ENCODE results near the gene MTCL1.

Gene MTCL1

DNA sequence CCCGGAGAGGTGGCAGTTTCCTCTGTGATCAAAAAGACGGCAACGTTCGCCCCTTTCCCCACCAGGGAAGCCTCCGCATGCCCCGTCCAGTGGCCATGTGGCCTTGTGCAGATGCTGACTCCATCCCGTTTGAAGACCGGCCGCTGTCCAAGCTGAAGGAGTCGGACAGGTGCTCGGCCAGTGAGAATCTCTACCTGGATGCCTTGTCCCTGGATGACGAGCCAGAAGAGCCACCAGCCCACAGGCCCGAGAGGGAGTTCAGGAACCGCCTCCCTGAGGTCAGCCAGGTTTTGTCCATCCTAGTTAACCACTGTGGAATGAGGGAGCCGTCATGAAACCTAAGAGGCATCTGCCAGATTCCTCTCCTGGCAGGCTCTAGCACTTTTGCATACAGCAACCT lies 113.6 kb downstream of the MTCL1 start:
- TF ChIP-seq ZFX (IDR thresholded peaks at IDR 0.05), result no peak
- TF ChIP-seq, protein P1, sequence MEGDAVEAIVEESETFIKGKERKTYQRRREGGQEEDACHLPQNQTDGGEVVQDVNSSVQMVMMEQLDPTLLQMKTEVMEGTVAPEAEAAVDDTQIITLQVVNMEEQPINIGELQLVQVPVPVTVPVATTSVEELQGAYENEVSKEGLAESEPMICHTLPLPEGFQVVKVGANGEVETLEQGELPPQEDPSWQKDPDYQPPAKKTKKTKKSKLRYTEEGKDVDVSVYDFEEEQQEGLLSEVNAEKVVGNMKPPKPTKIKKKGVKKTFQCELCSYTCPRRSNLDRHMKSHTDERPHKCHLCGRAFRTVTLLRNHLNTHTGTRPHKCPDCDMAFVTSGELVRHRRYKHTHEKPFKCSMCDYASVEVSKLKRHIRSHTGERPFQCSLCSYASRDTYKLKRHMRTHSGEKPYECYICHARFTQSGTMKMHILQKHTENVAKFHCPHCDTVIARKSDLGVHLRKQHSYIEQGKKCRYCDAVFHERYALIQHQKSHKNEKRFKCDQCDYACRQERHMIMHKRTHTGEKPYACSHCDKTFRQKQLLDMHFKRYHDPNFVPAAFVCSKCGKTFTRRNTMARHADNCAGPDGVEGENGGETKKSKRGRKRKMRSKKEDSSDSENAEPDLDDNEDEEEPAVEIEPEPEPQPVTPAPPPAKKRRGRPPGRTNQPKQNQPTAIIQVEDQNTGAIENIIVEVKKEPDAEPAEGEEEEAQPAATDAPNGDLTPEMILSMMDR (conservative IDR thresholded peaks at IDR 0.05), result no peak

DNA sequence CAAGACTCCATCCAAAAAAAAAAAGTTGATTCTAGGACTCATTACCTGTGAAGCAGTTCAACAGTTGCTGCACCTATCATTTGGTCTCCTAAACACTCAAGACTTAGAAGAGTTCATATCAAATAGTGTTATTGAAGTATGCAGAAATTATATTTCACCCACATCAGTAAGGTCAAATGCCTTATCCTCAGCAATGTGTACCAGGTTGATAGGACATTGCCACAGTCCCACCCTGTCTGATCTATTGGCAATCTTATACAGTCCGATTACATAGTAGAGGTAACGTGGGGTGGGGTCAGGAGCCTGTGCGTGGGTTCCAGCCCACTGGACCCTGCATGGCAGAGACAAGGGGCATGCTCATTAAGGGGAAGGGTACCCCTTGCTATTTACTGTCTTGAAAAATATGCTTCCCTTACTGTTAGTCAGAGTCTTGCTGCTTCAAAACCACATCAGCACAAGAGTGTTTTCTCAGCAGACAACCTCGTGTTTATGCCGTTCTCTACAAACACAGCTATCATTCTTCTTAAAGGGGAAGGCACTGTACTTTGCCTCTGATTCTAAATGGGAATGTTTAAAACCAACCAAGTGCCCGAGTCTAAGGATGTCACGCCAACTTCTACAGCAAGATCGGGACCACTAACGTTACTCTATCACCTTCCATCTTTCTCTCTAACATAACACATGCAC lies 115.2 kb downstream of the MTCL1 start:
- TF ChIP-seq, protein P1 (conservative IDR thresholded peaks at IDR 0.05), result no peak
- no peak for TF ChIP-seq ZFX (IDR thresholded peaks at IDR 0.05)
- no peak overlapping the region for H3K27ac ChIP-seq

More for the DNA sequence above, 113.6 kb downstream of the MTCL1 start:
- no peak overlapping the region for H3K27ac ChIP-seq

DNA sequence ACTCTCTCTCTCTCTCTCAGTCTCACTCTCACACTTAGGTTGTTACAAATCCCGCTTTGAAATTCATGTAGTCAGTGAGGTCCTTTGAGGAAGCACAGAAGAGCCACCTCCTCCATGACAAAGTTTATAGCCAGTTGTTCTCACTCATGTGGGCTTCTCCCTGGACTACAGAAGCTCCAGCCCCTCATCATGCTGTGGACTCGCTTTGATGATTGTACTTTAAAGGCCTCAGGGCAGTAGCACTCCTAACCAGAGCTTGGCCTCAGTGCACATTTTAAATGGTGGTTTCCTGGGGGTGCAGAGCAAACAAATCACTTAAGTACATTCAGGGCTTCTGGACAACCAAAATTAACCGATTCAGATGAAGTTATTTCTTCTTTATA lies 115.7 kb downstream of the MTCL1 start:
- no peak overlapping the region for H3K27ac ChIP-seq
- TF ChIP-seq, protein P1 (conservative IDR thresholded peaks at IDR 0.05), result no peak
- TF ChIP-seq ZFX (IDR thresholded peaks at IDR 0.05), result no peak

DNA sequence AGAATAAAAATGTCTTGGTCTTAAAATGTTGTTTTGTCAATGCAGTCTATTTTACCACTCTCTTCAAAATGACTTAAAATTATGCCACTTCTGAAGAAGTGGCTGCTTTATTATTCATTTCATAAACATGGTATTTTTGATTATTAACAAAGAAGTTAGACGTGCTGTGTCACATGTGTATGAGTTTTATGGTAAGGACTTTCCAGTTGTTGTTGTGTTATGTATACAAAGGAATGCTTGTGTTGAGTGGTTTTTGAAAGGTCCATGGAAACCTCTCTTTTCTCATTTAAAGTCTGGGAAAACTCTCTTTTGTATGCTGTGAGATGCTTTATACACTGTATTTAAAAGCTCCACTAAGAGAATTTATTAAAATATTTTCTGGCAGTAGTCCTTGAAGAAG lies 116.2 kb downstream of the MTCL1 start:
- no peak overlapping the region for H3K27ac ChIP-seq
- no peak for TF ChIP-seq ZFX (IDR thresholded peaks at IDR 0.05)
- TF ChIP-seq, protein P1 (conservative IDR thresholded peaks at IDR 0.05), result no peak

DNA sequence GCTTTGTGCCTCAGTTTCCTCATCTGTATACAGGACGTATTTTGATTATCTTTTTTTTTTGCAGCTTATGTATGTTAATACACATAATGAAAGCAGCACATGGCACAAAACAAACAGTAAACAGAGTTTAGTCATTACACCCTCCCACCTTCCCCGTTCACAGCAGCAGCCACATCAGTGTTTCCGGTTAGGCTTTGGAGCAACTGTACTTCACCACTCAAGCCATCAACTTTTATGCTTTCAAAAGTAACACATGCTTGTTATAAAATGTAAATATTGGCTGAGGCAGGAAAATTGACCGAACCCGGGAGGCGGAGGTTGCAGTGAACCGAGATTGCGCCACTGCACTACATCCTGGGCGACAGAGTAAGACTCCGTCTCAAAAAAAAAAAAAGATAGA lies 117.3 kb downstream of the MTCL1 start:
- H3K27ac ChIP-seq, result no peak overlapping the region
- TF ChIP-seq ZFX (IDR thresholded peaks at IDR 0.05), result no peak
- TF ChIP-seq, protein P1 (conservative IDR thresholded peaks at IDR 0.05), result no peak

DNA sequence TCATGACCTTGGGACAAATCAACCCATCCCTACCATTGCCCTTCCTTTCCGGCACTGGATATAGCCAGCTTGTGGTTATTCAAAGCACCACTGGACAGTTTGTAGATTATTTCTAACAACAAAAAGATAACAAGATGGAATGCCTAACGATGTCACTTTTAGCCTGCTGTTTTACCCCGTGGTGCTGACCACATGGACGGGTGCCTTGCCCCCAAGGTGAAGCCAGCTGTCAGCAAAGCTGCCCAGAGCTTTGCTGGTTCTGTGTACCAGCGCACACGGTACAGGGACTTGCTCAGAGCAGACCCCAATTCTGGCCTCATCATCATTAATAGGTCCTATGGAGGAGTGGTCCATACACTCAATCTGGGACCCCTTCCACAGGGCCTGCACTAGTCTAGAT lies 118.2 kb downstream of the MTCL1 start:
- TF ChIP-seq ZFX (IDR thresholded peaks at IDR 0.05), result no peak
- TF ChIP-seq, protein P1 (conservative IDR thresholded peaks at IDR 0.05), result no peak
- no peak overlapping the region for H3K27ac ChIP-seq

DNA sequence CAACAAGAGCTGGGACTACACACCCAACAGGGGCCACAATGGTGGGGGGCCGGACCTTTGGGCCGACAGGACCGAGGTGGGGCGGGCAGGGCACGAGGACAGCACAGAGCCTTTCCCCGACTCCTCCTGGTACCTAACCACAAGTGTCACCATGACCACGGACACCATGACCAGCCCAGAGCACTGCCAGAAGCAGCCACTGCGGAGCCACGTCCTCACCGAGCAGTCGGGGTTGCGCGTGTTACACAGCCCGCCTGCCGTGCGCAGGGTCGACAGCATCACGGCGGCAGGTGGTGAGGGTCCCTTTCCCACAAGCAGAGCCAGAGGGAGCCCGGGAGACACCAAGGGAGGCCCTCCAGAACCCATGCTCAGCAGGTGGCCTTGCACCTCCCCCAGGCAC lies 119.5 kb downstream of the MTCL1 start:
- TF ChIP-seq, protein P1 (conservative IDR thresholded peaks at IDR 0.05), result no peak
- no peak for TF ChIP-seq ZFX (IDR thresholded peaks at IDR 0.05)
- H3K27ac ChIP-seq, result no peak overlapping the region
